Activated T-cell treated with anti-CD3 and anti-CD28 coated beads, Interleukin-2, amount 50 U/mL, for 1 hour (primary cell): ENCODE results near the gene TOB1.
A peak's percentile ranks its signal among the peaks of the same experiment; 100 is the strongest.

Experiments
- DNase-seq: peaks from one replicate; pipeline ENCODE4 v3.0.0-alpha.2; 2020

TOB1 gene

GRCh38 chr17:50829332-50829731, 36.8 kb downstream of the TOB1 start:
- DNase-seq, result no peak

- no peak for DNase-seq
These were observed 37.5 kb downstream of the TOB1 start for GRCh38 chr17:50828508-50829170.

GRCh38 chr17:50825188-50825587, 41.0 kb downstream of the TOB1 start:
- no peak for DNase-seq

GRCh38 chr17:50824429-50824828, 41.7 kb downstream of the TOB1 start:
- DNase-seq, result no peak

- no peak for DNase-seq
These were observed 43.6 kb downstream of the TOB1 start for GRCh38 chr17:50822550-50822949.

- DNase-seq, result no peak
These were observed 45.5 kb downstream of the TOB1 start for GRCh38 chr17:50820651-50821050.

- no peak for DNase-seq
These were observed 47.1 kb downstream of the TOB1 start for GRCh38 chr17:50818921-50819657.

GRCh38 chr17:50818261-50818660, 47.9 kb downstream of the TOB1 start:
- no peak for DNase-seq

- no peak for DNase-seq
These were observed 48.3 kb downstream of the TOB1 start for GRCh38 chr17:50817838-50818237.

- DNase-seq, result peak; percentile 68
These were observed 49.1 kb downstream of the TOB1 start for GRCh38 chr17:50816771-50817751.

GRCh38 chr17:50816271-50816670, 49.9 kb downstream of the TOB1 start:
- DNase-seq, result no peak

GRCh38 chr17:50815400-50815799, 50.8 kb downstream of the TOB1 start:
- no peak for DNase-seq

- no peak for DNase-seq
These were observed 52.6 kb downstream of the TOB1 start for GRCh38 chr17:50813583-50813982.
